ENCODE data around the gene UCK2. TPM values are rescaled to one million over a fixed set of nuclear protein-coding genes. Genes with fewer than 3 reads are reported as not detected.
A peak's percentile ranks its signal among the peaks of the same experiment; 100 is the strongest.

Gene UCK2
- total and polyA plus RNA-seq, 10 of the 15 experiments (the other 5 are each of a cell fraction or from before 2014, with no cell fraction given): 55.3 to 106 (median 84.9) TPM

DNA sequence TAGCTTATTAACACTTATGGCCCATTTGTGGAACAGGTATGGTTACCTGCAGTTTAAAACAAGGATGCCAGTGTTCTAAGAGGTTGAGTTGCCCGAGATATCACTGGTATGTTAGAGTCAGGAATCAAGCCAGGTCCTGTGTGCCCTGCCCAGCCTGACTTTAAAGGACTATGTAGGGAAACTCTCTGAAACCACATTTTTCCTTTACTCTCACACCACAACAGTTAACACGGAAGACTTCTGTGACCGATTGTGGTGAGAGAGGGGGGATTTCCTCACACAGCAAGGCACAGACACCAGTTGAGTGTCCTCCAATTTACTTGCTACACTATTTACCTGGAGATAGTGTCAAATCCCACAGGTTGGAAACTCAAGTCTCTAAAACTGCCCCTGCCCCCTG lies 47.8 kb downstream of the UCK2 start (continued):
- TF ChIP-seq SUPT20H (IDR thresholded peaks at IDR 0.05; ENCODE audit: borderline replicate concordance, control insufficient read depth, low read depth, low read length) (no peak), POU2F2 (IDR thresholded peaks at IDR 0.05; ENCODE audit: borderline replicate concordance, low read depth, low read length) (no peak), ZBTB33 (IDR thresholded peaks at IDR 0.05) (no peak), PAX8 (IDR thresholded peaks at IDR 0.05) (no peak), ZNF274 (IDR thresholded peaks at IDR 0.05; ENCODE audit: insufficient read depth, insufficient read length) (no peak), IRF3 (IDR thresholded peaks at IDR 0.05) (no peak), ZZZ3 (IDR thresholded peaks at IDR 0.05; ENCODE audit: control insufficient read depth, insufficient read length, low read depth) (no peak), USF2 (IDR thresholded peaks at IDR 0.05; ENCODE audit: borderline replicate concordance, low read depth, low read length) (no peak), RELB (IDR thresholded peaks at IDR 0.05; ENCODE audit: low read depth) (peak; percentile 76), CREB1 (IDR thresholded peaks at IDR 0.05; ENCODE audit: low read depth) (no peak)
- TF ChIP-seq, protein P1, sequence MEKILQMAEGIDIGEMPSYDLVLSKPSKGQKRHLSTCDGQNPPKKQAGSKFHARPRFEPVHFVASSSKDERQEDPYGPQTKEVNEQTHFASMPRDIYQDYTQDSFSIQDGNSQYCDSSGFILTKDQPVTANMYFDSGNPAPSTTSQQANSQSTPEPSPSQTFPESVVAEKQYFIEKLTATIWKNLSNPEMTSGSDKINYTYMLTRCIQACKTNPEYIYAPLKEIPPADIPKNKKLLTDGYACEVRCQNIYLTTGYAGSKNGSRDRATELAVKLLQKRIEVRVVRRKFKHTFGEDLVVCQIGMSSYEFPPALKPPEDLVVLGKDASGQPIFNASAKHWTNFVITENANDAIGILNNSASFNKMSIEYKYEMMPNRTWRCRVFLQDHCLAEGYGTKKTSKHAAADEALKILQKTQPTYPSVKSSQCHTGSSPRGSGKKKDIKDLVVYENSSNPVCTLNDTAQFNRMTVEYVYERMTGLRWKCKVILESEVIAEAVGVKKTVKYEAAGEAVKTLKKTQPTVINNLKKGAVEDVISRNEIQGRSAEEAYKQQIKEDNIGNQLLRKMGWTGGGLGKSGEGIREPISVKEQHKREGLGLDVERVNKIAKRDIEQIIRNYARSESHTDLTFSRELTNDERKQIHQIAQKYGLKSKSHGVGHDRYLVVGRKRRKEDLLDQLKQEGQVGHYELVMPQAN (conservative IDR thresholded peaks at IDR 0.05): no peak
